ENCODE data around the gene CFAP251. TPM values are rescaled to one million over a fixed set of nuclear protein-coding genes. Genes with fewer than 3 reads are reported as not detected.
"Not testable (repeated sequence)": the region's sequence is repeated elsewhere in the genome, so short reads cannot be mapped to it uniquely, and the experiment has no call there.

The CFAP251 gene
- total RNA-seq, 4 donors from 2014 or later = 0.30 to 6.2 (median 3.4) TPM

- intact Hi-C loops (cut with DNase I; ENCODE audit: low total_unique reads) = no loop called here
- no peak for TF ChIP-seq CTCF (IDR thresholded peaks at IDR 0.05)
- no peak for TF ChIP-seq POLR2A (IDR thresholded peaks at IDR 0.05)
- DNase-seq (ENCODE audit: low spot score in 2 of 2) = no peak
- peak overlapping the region; percentile 86 for H3K4me3 ChIP-seq (ENCODE audit: low read depth, poor library complexity, severe bottlenecking)
- WGBS, 2 donors = 1 to 2% methylated on average over 7 of the region's 7 CpGs
Observed at GRCh38 chr12:121889274-121889624, 29.1 kb upstream of the CFAP251 start.

GRCh38 chr12:121889661-121890060 is 28.7 kb upstream of the CFAP251 start:
- DNase-seq (ENCODE audit: low spot score in 2 of 2); intact Hi-C loops (cut with DNase I; ENCODE audit: low total_unique reads): not testable (repeated sequence)
- H3K4me3 ChIP-seq (ENCODE audit: low read depth, poor library complexity, severe bottlenecking) = peak overlapping the region; percentile 86
- WGBS, 2 donors = 46 to 48% methylated on average over 6 of the region's 6 CpGs

GRCh38 chr12:121892673-121893561 is 25.5 kb upstream of the CFAP251 start:
- no peak overlapping the region for H3K4me3 ChIP-seq (ENCODE audit: low read depth, poor library complexity, severe bottlenecking)
- WGBS, 2 donors = 84 to 86% methylated on average over 13 of the region's 13 CpGs
- no peak for TF ChIP-seq CTCF (IDR thresholded peaks at IDR 0.05)
- no peak for TF ChIP-seq POLR2A (IDR thresholded peaks at IDR 0.05)
- intact Hi-C loops (cut with DNase I; ENCODE audit: low total_unique reads) = no loop called here
- no peak for DNase-seq (ENCODE audit: low spot score in 2 of 2)

- no peak for DNase-seq (ENCODE audit: low spot score in 2 of 2)
- no peak overlapping the region for H3K4me3 ChIP-seq (ENCODE audit: low read depth, poor library complexity, severe bottlenecking)
- intact Hi-C loops (cut with DNase I; ENCODE audit: low total_unique reads) = no loop called here
- no peak for TF ChIP-seq CTCF (IDR thresholded peaks at IDR 0.05)
- TF ChIP-seq POLR2A (IDR thresholded peaks at IDR 0.05) = no peak
- 12 to 16% methylated on average over 1 of the region's 1 CpG for WGBS, 2 donors
Observed at GRCh38 chr12:121893961-121894460, 24.4 kb upstream of the CFAP251 start.

- WGBS, 2 donors = 61 to 72% methylated on average over 7 of the region's 7 CpGs
Observed at GRCh38 chr12:121894633-121895032, 23.8 kb upstream of the CFAP251 start.

More at GRCh38 chr12:121894633-121895032, 23.8 kb upstream of the CFAP251 start:
- DNase-seq (ENCODE audit: low spot score in 2 of 2) = no peak
- no peak for TF ChIP-seq CTCF (IDR thresholded peaks at IDR 0.05)
- TF ChIP-seq POLR2A (IDR thresholded peaks at IDR 0.05) = no peak
- intact Hi-C loops (cut with DNase I; ENCODE audit: low total_unique reads) = no loop called here
- H3K4me3 ChIP-seq (ENCODE audit: low read depth, poor library complexity, severe bottlenecking) = no peak overlapping the region

All from lower leg skin (tissue), 4 donors.